GM12878 (cell line): ENCODE results near the gene RPLP2. TPM values are rescaled to one million over a fixed set of nuclear protein-coding genes. Genes with fewer than 3 reads are reported as not detected.

Experiments used
- ATAC-seq: fragments of 200-7000 bp; cut with Tn5 transposase; 3 replicates; pipeline ENCODE4 v1.9.1; 2020; ENCODE audit warnings: mild to moderate bottlenecking, moderate library complexity
- BruUV-seq: library from RNA; stranded (reverse); fragments of 400-500 nt; replicated peaks from 2 replicates; lab custom pipeline; 2021; lab: Mats Ljungman, UMichigan
- CTCF ChIA-PET: fragments of 300-600 bp; sonication (Branson Sonifier 250); formaldehyde crosslinking; extraction: SDS; loops from one replicate; lab custom pipeline; 2021; ENCODE audit warnings: inconsistent platforms; lab: Yijun Ruan, JAX
- POLR2A ChIA-PET: fragments of 350-600 bp; formaldehyde crosslinking; extraction: SDS; loops from one replicate; lab custom pipeline; 2021; ENCODE audit warnings: inconsistent platforms; lab: Charles Lee
- RAD21 ChIA-PET: fragments of 300-600 bp; sonication (Branson Sonifier 250); formaldehyde crosslinking; loops from one replicate; lab custom pipeline; 2023; ENCODE audit warnings: antibody characterized with exemption; ENCODE audit not compliant: unreplicated experiment; lab: Charles Lee
- SMC1A ChIA-PET: fragments of 300-600 bp; sonication (Branson Sonifier 250); formaldehyde crosslinking; loops from one replicate; lab custom pipeline; 2023; ENCODE audit not compliant: unreplicated experiment, uncharacterized antibody; lab: Charles Lee
- DNase-seq: peaks from one replicate; pipeline ENCODE4 v3.0.0-alpha.2; 2011; ENCODE audit warnings: low read depth, low spot score
- FAIRE-seq: peaks from 3 replicates; lab custom pipeline; 2011; peaks lifted over from hg19 to GRCh38; lab: Jason Lieb, UNC
- H2AFZ ChIP-seq: 2 replicates; pipeline ENCODE4 v1.6.0; 2011; ENCODE audit warnings: low read depth, low read length, control low read depth; ENCODE audit not compliant: control insufficient read depth
- H3K27ac ChIP-seq: 2 replicates; pipeline ENCODE4 v1.5.1; 2011; ENCODE audit warnings: control low read depth; ENCODE audit not compliant: control insufficient read depth, insufficient read depth
- H3K27me3 ChIP-seq, 2 experiments: replicated peaks in 1 of 2; 2 replicates each; pipeline versions ENCODE4 v1.6.0 to v1.6.1; 2011; ENCODE audit warnings: low read length in 1 of 2; ENCODE audit not compliant: control insufficient read depth in 2 of 2, insufficient read depth in 2 of 2
- H3K36me3 ChIP-seq, 2 experiments: 2 replicates each; pipeline ENCODE4 v1.5.1; 2011; ENCODE audit warnings: low read length in 1 of 2; ENCODE audit not compliant: control insufficient read depth in 2 of 2, insufficient read depth in 2 of 2
- H3K4me1 ChIP-seq: 2 replicates; pipeline ENCODE4 v1.6.1; 2011; ENCODE audit warnings: mild to moderate bottlenecking, low read length, moderate library complexity, mixed read lengths; ENCODE audit not compliant: control insufficient read depth, insufficient read depth
- H3K4me2 ChIP-seq: 2 replicates; pipeline ENCODE4 v1.6.0; 2011; ENCODE audit warnings: control low read depth; ENCODE audit not compliant: control insufficient read depth, insufficient read depth
- H3K4me3 ChIP-seq: fragments of 200-600 bp; sonication (generic); 2 replicates; pipeline ENCODE4 v1.5.1; 2016
- H3K79me2 ChIP-seq: 2 replicates; pipeline ENCODE4 v1.6.0; 2011; ENCODE audit warnings: low read length; ENCODE audit not compliant: control insufficient read depth, insufficient read depth
- H3K9ac ChIP-seq: 2 replicates; pipeline ENCODE4 v1.8.0; 2011; ENCODE audit warnings: low read length, control low read depth, mixed read lengths; ENCODE audit not compliant: control insufficient read depth, insufficient read depth
- H3K9me3 ChIP-seq: replicated peaks from 3 replicates; pipeline ENCODE4 v1.5.1; 2011; ENCODE audit warnings: mild to moderate bottlenecking, low read length; ENCODE audit not compliant: control insufficient read depth, insufficient read depth
- H4K20me1 ChIP-seq: 2 replicates; pipeline ENCODE4 v1.6.0; 2011; ENCODE audit not compliant: control insufficient read depth, insufficient read depth
- HDGF ChIP-seq: fragments of 450-650 bp; IDR thresholded peaks from 2 replicates; pipeline ENCODE4 v1.6.1; 2016; ENCODE audit warnings: antibody characterized with exemption
- RCOR1 ChIP-seq: conservative IDR thresholded peaks from 2 replicates; pipeline ENCODE4 v1.6.1; 2012; ENCODE audit warnings: low read depth, low read length, improper control_type of control experiment
- SUZ12 ChIP-seq: fragments of 200-600 bp; sonication (generic); IDR thresholded peaks from one replicate; pipeline ENCODE4 v1.6.1; 2018; ENCODE audit warnings: antibody characterized with exemption, mild to moderate bottlenecking; ENCODE audit not compliant: unreplicated experiment
- WGBS: methylation state at CpG from one replicate; pipeline ENCODE4 v1.1.6; 2016; ENCODE audit warnings: low lambda C conversion rate; ENCODE audit not compliant: insufficient replicate concordance, insufficient coverage; ENCODE audit errors: missing lambda C conversion rate; 5-methylcytosine and 5-hydroxymethylcytosine counted together
- in situ Hi-C: fragments of 300-500 bp; cut with MboI; formaldehyde crosslinking; loops from 9 replicates; pipeline ENCODE4 v1.14.3; 2018; ENCODE audit warnings: mixed read lengths
- intact Hi-C: fragments of 100-400 bp; cut with micrococcal nuclease; formaldehyde crosslinking; loops from one replicate; pipeline ENCODE4 v1.14.2; 2022; ENCODE audit not compliant: unreplicated experiment
- polyA plus RNA-seq, 11 experiments: library from polyadenylated mRNA; depleted of rRNA in 4 of 11; unstranded in 6 of 11; stranded (reverse) in 5 of 11; fragments of >200 nt; fragmentation: Nextera tagmentation in 4 of 11; fragmentation: Illumina TruSeq in 1 of 11; extraction: Ambion mirVana in 4 of 11; extraction: Trizol in 1 of 11; gene quantifications; 1 replicate in 1 of 11; 2 replicates in 10 of 11; pipeline versions ENCODE4 v1.2.1 to v1.2.3, GENCODE V29; 2011 to 2016; ENCODE audit warnings: inconsistent platforms in 2 of 11, missing spikeins in 2 of 11, low read depth in 1 of 11
- total RNA-seq, 4 experiments: library from RNA; depleted of rRNA in 3 of 4; stranded (reverse); fragments of >200 nt in 3 of 4; fragmentation: Illumina TruSeq in 1 of 4; extraction: Trizol in 1 of 4; gene quantifications; 2 replicates each; pipeline versions ENCODE4 v1.2.1 to v1.2.3, GENCODE V29; 2013 to 2021
- TF ChIP-seq, protein P1 (sequence below): IDR thresholded peaks from 2 replicates; pipeline ENCODE4 v1.6.1; 2012; ENCODE audit warnings: low read depth, low read length, improper control_type of control experiment
- TF ChIP-seq, protein P2 (sequence below): IDR thresholded peaks from 2 replicates; pipeline ENCODE4 v1.6.1; 2012; ENCODE audit warnings: improper control_type of control experiment, low read depth, low read length; ENCODE audit not compliant: insufficient replicate concordance

RPLP2 gene
- total and polyA plus RNA-seq, 10 of the 15 experiments (the other 5 are each of a cell fraction or from before 2014, with no cell fraction given) = 488 to 3,558 (median 1,481) TPM

DNA sequence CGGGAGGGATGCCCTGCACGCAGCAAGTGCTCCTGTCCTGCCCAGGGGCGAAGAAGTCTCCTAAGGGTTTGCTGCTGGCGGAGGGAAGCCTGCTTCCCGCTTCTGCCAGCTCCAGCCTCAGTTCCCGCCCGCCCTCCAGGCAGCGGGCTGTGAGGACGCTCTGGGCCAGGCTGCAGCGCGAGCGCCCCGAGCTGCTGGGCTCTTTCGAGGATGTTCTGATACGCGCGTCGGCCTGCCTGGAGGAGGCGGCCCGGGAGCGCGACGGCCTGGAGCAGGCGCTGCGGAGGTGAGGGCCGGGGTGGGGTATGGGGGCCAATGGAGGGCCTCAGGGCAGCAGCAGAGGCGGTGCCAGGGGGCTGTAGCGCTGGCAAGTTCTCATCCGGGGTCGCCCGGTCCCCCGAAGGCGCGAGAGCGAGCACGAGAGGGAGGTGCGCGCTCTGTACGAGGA is 20.1 kb downstream of the RPLP2 start:
- intact Hi-C loops = no loop called here
- ChIA-PET RAD21 (no interaction called here), CTCF (interaction anchor here (1.0 kb wide), 1 partner anchor 19 kb away, joined by 3 read pairs; no protein-coding TSS in a partner anchor), SMC1A (no interaction called here), POLR2A (interaction anchor here (3.7 to 5.2 kb wide), 2 partner anchors 11 to 12 kb away, joined by 21 to 33 read pairs; partner anchors contain the start of genes PNPLA2, POLR2L and TSPAN4)
- DNase-seq (no peak), FAIRE-seq (no peak), ATAC-seq (peak; percentile 7)
- no TSS peak for BruUV-seq
- no peaks in the 10 kb centered on the region; a peak in 3 of 4 replicates for H3K27me3 ChIP-seq
- no peaks in the 10 kb centered on the region for H4K20me1 ChIP-seq
- TF ChIP-seq, protein P1, sequence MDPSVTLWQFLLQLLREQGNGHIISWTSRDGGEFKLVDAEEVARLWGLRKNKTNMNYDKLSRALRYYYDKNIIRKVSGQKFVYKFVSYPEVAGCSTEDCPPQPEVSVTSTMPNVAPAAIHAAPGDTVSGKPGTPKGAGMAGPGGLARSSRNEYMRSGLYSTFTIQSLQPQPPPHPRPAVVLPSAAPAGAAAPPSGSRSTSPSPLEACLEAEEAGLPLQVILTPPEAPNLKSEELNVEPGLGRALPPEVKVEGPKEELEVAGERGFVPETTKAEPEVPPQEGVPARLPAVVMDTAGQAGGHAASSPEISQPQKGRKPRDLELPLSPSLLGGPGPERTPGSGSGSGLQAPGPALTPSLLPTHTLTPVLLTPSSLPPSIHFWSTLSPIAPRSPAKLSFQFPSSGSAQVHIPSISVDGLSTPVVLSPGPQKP = no peak
- TF ChIP-seq RCOR1 (no peak), SUZ12 (peak; percentile 62), HDGF (peak; percentile 59; the same call in 1 of the 2 replicates)
- TF ChIP-seq, protein P2, sequence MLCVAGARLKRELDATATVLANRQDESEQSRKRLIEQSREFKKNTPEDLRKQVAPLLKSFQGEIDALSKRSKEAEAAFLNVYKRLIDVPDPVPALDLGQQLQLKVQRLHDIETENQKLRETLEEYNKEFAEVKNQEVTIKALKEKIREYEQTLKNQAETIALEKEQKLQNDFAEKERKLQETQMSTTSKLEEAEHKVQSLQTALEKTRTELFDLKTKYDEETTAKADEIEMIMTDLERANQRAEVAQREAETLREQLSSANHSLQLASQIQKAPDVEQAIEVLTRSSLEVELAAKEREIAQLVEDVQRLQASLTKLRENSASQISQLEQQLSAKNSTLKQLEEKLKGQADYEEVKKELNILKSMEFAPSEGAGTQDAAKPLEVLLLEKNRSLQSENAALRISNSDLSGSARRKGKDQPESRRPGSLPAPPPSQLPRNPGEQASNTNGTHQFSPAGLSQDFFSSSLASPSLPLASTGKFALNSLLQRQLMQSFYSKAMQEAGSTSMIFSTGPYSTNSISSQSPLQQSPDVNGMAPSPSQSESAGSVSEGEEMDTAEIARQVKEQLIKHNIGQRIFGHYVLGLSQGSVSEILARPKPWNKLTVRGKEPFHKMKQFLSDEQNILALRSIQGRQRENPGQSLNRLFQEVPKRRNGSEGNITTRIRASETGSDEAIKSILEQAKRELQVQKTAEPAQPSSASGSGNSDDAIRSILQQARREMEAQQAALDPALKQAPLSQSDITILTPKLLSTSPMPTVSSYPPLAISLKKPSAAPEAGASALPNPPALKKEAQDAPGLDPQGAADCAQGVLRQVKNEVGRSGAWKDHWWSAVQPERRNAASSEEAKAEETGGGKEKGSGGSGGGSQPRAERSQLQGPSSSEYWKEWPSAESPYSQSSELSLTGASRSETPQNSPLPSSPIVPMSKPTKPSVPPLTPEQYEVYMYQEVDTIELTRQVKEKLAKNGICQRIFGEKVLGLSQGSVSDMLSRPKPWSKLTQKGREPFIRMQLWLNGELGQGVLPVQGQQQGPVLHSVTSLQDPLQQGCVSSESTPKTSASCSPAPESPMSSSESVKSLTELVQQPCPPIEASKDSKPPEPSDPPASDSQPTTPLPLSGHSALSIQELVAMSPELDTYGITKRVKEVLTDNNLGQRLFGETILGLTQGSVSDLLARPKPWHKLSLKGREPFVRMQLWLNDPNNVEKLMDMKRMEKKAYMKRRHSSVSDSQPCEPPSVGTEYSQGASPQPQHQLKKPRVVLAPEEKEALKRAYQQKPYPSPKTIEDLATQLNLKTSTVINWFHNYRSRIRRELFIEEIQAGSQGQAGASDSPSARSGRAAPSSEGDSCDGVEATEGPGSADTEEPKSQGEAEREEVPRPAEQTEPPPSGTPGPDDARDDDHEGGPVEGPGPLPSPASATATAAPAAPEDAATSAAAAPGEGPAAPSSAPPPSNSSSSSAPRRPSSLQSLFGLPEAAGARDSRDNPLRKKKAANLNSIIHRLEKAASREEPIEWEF = no peak
- peak overlapping the region; percentile 93 for H3K4me2 ChIP-seq
- in situ Hi-C loops = no loop called here
- no peaks in the 10 kb centered on the region for H3K79me2 ChIP-seq
- no peaks in the 10 kb centered on the region for H3K9me3 ChIP-seq
- H2AFZ ChIP-seq = peak overlapping the region; percentile 30; the same call in 1 of the 2 replicates
- peaks cover 42% of the 10 kb centered on the region for H3K4me1 ChIP-seq
- peak overlapping the region; percentile 49; the same call in 1 of the 2 replicates for H3K4me3 ChIP-seq
- H3K9ac ChIP-seq = no peak overlapping the region
- 14% methylated on average over 11 of the region's 39 CpGs for WGBS
- H3K36me3 ChIP-seq = no peaks in the 10 kb centered on the region; a peak in 2 of 4 replicates
- H3K27ac ChIP-seq = no peak overlapping the region
